Testis (tissue), 3 donors: Measurements from ENCODE around the gene ALDH1B1. TPM values are rescaled to one million over a fixed set of nuclear protein-coding genes. Genes with fewer than 3 reads are reported as not detected.
A peak's percentile ranks its signal among the peaks of the same experiment; 100 is the strongest.

ENCODE experiments used
- DNase-seq: peaks from one replicate; pipeline ENCODE4 v3.0.0-alpha.2; 2019
- H3K27ac ChIP-seq, 2 donors: fragments of 200-600 bp; sonication (generic); one replicate each; pipeline ENCODE4 v1.5.1; 2019
- H3K27me3 ChIP-seq: fragments of 200-600 bp; sonication (generic); one replicate; pipeline ENCODE4 v1.5.1; 2019
- H3K36me3 ChIP-seq: fragments of 200-600 bp; sonication (generic); one replicate; pipeline ENCODE4 v1.5.1; 2017; ENCODE audit warnings: low read depth; ENCODE audit errors: missing control alignments
- H3K4me1 ChIP-seq: fragments of 200-600 bp; sonication (generic); one replicate; pipeline ENCODE4 v1.5.1; 2019
- H3K4me3 ChIP-seq, 2 donors: fragments of 200-600 bp; sonication (generic); one replicate each; pipeline ENCODE4 v1.5.1; 2017 to 2019
- H3K9me3 ChIP-seq: fragments of 200-600 bp; sonication (generic); one replicate; pipeline ENCODE4 v1.5.1; 2017
- POLR2A ChIP-seq: fragments of 450-650 bp; IDR thresholded peaks from one replicate; pipeline ENCODE4 v1.6.1; 2017; ENCODE audit warnings: antibody characterized with exemption, mild to moderate bottlenecking, moderate library complexity
- WGBS, 2 donors: methylation state at CpG; one replicate each; pipeline ENCODE4 v1.1.5; 2018; 5-methylcytosine and 5-hydroxymethylcytosine counted together
- intact Hi-C: fragments of 100-400 bp; cut with DNase I; formaldehyde crosslinking; loops from one replicate; pipeline ENCODE4 v1.15.1; 2023; ENCODE audit warnings: low total_unique reads
- polyA plus RNA-seq: library from polyadenylated mRNA; stranded (reverse); fragments of 350-450 nt; fragmentation: Illumina TruSeq; extraction: RNeasy Lipid Tissue Mini Kit (QIAGEN cat#74804); gene quantifications from one replicate; pipeline ENCODE4 v1.2.3, GENCODE V29; 2014; ENCODE audit warnings: low read depth, low replicate concordance; ENCODE audit not compliant: insufficient read depth
- total RNA-seq, 2 donors: library from RNA; depleted of rRNA; stranded (reverse); fragments of >200 nt; gene quantifications; one replicate each; pipeline ENCODE4 v1.2.3, GENCODE V29; 2016
- TF ChIP-seq, protein P1 (sequence below), 3 experiments: fragments of 450-650 bp in 2 of 3; fragments of 200-600 bp in 1 of 3; sonication (generic) in 1 of 3; IDR thresholded peaks; one replicate each; pipeline ENCODE4 v1.5.1; 2016 to 2019; ENCODE audit warnings: antibody characterized with exemption in 3 of 3, mild to moderate bottlenecking in 2 of 3, moderate library complexity in 1 of 3

ALDH1B1 gene
- total and polyA plus RNA-seq, 3 donors from 2014 or later = 42.2 to 71.7 (median 42.4) TPM

DNA sequence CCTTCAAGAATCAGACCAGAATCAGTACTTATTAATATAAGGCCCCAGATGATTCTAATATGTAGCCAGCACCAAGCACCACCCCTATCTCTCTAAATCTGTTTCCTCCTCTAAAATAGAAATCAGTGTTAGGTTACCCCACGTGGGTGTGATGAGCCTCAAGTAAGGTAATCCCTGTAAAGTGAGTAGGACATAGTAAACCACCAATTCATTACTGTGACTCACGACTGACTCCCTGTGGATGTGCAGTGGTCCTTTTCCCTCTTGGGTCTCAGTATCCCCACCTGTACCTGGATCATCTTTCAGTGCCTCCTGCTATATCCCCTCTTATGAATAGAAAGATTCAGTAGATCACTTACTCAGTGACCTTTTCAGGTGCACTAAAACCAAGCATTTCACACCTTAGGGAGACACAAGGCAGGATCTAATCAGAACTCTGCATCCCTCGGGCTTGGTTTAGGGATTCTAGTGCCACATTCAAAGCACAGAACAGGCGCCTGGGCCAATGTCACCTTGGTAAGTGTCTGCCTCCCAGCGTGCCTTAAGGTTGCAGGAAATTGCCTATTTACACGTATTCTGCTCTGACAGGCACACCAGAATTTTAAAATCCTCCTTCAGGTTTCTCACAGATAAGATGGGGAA is 12.2 kb upstream of the ALDH1B1 start:
- 71 to 75% methylated on average over 6 of the region's 6 CpGs for WGBS, 2 donors
- no peaks in the 10 kb centered on the region for H3K9me3 ChIP-seq
- peaks cover 31% of the 10 kb centered on the region for H3K4me1 ChIP-seq
- no peak for DNase-seq
- H3K27me3 ChIP-seq = no peaks in the 10 kb centered on the region
- no peaks in the 10 kb centered on the region for H3K36me3 ChIP-seq
- no peak overlapping the region for H3K4me3 ChIP-seq
- intact Hi-C loops = no loop called here
- H3K27ac ChIP-seq = peak overlapping the region; percentile 73 to 81
- TF ChIP-seq, protein P1, sequence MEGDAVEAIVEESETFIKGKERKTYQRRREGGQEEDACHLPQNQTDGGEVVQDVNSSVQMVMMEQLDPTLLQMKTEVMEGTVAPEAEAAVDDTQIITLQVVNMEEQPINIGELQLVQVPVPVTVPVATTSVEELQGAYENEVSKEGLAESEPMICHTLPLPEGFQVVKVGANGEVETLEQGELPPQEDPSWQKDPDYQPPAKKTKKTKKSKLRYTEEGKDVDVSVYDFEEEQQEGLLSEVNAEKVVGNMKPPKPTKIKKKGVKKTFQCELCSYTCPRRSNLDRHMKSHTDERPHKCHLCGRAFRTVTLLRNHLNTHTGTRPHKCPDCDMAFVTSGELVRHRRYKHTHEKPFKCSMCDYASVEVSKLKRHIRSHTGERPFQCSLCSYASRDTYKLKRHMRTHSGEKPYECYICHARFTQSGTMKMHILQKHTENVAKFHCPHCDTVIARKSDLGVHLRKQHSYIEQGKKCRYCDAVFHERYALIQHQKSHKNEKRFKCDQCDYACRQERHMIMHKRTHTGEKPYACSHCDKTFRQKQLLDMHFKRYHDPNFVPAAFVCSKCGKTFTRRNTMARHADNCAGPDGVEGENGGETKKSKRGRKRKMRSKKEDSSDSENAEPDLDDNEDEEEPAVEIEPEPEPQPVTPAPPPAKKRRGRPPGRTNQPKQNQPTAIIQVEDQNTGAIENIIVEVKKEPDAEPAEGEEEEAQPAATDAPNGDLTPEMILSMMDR (IDR thresholded peaks at IDR 0.05) = no peak
- no peak for TF ChIP-seq POLR2A

DNA sequence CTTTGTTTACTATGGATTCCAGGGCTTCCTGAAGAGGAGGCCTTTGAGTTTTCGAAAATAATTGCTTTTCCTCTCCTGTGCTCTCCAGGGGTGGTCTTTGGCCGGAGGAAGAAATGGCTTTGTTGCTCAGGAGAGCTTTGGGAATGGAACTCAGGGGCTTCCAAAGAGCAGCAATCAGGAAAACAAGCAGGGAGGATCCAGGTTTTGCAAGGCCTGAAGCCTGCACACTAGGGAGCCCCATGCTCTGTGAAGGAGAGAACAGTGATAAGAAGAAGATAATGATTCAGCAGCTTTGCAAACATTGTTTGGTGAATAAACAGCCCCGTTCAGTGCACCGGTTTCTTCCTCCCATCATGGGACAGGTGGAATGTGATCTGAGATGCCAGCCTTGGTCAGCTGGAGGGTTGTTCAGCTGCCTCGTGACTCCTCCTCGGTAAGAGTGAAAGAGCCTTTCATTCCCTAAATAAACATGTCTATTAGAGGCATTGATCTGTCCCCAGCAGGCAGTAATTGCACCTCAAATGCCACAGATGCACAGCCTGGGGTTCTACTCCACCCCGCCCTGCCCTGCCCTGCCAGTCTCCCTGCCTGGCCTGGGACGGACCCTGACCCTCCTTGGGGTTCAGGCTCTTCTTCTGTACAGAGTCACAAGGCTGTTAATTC is 11.5 kb upstream of the ALDH1B1 start:
- Histone ChIP-seq H3K27me3 (no peaks in the 10 kb centered on the region), H3K36me3 (no peaks in the 10 kb centered on the region), H3K9me3 (no peaks in the 10 kb centered on the region), H3K27ac (peak overlapping the region; percentile 73 to 81), H3K4me1 (peaks cover 31% of the 10 kb centered on the region), H3K4me3 (no peak overlapping the region)
- 47 to 49% methylated on average over 8 of the region's 8 CpGs for WGBS, 2 donors
- TF ChIP-seq, protein P1 (IDR thresholded peaks at IDR 0.05) = no peak
- TF ChIP-seq POLR2A = no peak
- intact Hi-C loops = no loop called here
- peak; percentile 87 for DNase-seq

DNA sequence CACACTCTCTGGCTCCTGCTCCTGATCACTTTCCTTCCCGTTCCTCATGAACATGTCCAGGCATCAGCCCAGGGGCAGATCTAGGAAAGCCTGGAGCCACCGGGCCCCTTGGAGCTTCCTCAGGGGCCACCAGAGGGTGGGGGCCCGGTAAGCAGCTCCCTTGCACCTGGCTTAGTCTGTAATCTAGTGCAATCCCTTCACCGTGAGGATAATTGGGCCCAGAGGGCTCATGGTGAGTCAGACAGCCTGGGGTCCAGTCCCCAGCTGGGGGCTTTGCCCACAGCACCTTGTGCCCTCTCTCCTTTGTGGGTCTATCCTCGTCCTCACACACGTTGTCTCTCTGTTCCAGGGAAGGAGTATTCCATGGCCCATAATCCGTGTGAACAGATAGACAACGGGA is 10.4 kb upstream of the ALDH1B1 start:
- Histone ChIP-seq H3K4me1 (peaks cover 28% of the 10 kb centered on the region), H3K27ac (peak overlapping the region; percentile 73 to 81), H3K27me3 (no peaks in the 10 kb centered on the region), H3K9me3 (no peaks in the 10 kb centered on the region), H3K36me3 (no peaks in the 10 kb centered on the region), H3K4me3 (no peak overlapping the region)
- intact Hi-C loops = no loop called here
- WGBS, 2 donors = 95 to 96% methylated on average over 7 to 8 of the region's 8 CpGs
- TF ChIP-seq, protein P1 (IDR thresholded peaks at IDR 0.05) = no peak
- TF ChIP-seq POLR2A = no peak
- DNase-seq = no peak

DNA sequence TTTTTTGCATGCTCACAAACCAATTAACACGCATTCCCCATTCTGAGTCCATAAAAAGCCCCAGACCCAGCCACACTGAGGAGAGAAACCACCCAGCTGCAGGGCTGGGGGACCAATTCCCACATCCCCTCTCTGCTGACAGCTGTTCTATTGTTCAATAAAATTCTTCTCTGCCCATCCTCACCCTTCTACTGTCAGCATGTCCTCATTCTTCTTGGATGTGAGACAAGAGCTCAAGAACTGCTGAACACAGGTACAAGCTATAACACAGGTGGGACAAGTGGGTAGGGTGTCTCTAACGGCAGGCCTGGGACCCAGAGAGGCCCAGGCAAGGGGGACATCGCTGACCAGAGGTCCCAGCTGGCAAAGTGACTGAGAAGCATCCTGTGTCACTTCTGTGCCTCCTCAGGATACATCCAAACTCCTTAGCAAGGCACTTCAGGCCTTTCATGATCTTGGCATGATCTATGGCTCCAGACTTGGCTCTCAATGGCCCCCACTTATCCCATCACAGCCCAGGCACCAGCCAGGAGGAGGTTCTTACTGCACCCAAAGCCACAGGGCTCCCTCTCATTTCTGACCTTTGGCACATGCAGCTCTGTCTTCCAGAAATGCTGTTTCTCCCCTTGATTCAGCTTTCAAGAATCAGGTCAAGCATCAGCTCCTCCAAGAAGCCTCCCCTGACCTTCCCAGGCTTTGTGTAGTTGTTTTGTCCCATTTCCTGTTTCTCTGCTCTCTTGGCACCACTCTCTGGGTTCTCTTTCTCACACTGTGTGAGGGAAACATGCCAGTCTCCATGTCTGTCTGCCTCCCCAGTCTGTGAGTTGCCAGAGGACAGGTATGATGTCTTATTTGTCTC is 7.3 kb upstream of the ALDH1B1 start:
- H3K27me3 ChIP-seq = no peaks in the 10 kb centered on the region
- peaks cover 28% of the 10 kb centered on the region for H3K4me1 ChIP-seq
- no peak overlapping the region for H3K27ac ChIP-seq
- no peak overlapping the region for H3K4me3 ChIP-seq
- no peak for DNase-seq
- no peak for TF ChIP-seq POLR2A
- TF ChIP-seq, protein P1 (IDR thresholded peaks at IDR 0.05) = no peak
- WGBS, 2 donors = 81 to 89% methylated on average over 3 of the region's 3 CpGs
- H3K9me3 ChIP-seq = no peaks in the 10 kb centered on the region
- H3K36me3 ChIP-seq = no peaks in the 10 kb centered on the region
- intact Hi-C loops = no loop called here
